Endothelial cell of umbilical vein (primary cell): ENCODE measurements around the gene STN1. TPM values are rescaled to one million over a fixed set of nuclear protein-coding genes. Genes with fewer than 3 reads are reported as not detected.

Source experiments
- BruUV-seq: library from RNA; stranded (reverse); fragments of 400-500 nt; replicated peaks from 2 replicates; lab custom pipeline; 2021; lab: Mats Ljungman, UMichigan
- CTCF ChIA-PET: fragments of 300-600, 350-600 bp; sonication (Branson Sonifier 250); formaldehyde crosslinking; loops from one replicate; lab custom pipeline; 2021; ENCODE audit warnings: antibody characterized with exemption, inconsistent platforms; lab: Charles Lee
- POLR2A ChIA-PET: fragments of 300-600, 350-600 bp; sonication (Branson Sonifier 250); formaldehyde crosslinking; loops from one replicate; lab custom pipeline; 2021; ENCODE audit warnings: antibody characterized with exemption, inconsistent platforms; lab: Charles Lee
- DNase-seq: peaks from one replicate; pipeline ENCODE4 v3.0.0-alpha.2; 2011; ENCODE audit warnings: low read depth, low spot score
- FAIRE-seq: peaks from 2 replicates; lab custom pipeline; 2011; peaks lifted over from hg19 to GRCh38; lab: Jason Lieb, UNC
- H2AFZ ChIP-seq: 2 replicates; pipeline ENCODE4 v1.6.0; 2012; ENCODE audit warnings: low read depth, low read length, control low read depth, inconsistent platforms
- H3K27ac ChIP-seq: 2 replicates; pipeline ENCODE4 v1.5.1; 2011; ENCODE audit warnings: low read depth, mild to moderate bottlenecking, control low read depth, low read length, moderate library complexity; ENCODE audit not compliant: insufficient read depth
- H3K27me3 ChIP-seq, 2 experiments: 2 replicates each; pipeline versions ENCODE4 v1.6.0 to v1.6.1; 2011; ENCODE audit warnings: low read length in 2 of 2, mixed read lengths in 1 of 2; ENCODE audit not compliant: control insufficient read depth in 2 of 2, insufficient read depth in 2 of 2
- H3K36me3 ChIP-seq, 2 experiments: 2 replicates in 1 of 2; 3 replicates in 1 of 2; pipeline ENCODE4 v1.5.1; 2011; ENCODE audit warnings: low read length in 2 of 2, mild to moderate bottlenecking in 1 of 2, moderate library complexity in 1 of 2; ENCODE audit not compliant: control insufficient read depth in 2 of 2, insufficient read depth in 2 of 2; ENCODE audit errors: extremely low read depth in 1 of 2
- H3K4me1 ChIP-seq: 3 replicates; pipeline ENCODE4 v1.5.1; 2011; ENCODE audit warnings: mild to moderate bottlenecking, low read length; ENCODE audit not compliant: control insufficient read depth, insufficient read depth; ENCODE audit errors: extremely low read depth
- H3K4me2 ChIP-seq: 2 replicates; pipeline ENCODE4 v1.6.1; 2011; ENCODE audit warnings: low read length, control low read depth, mixed read lengths; ENCODE audit not compliant: insufficient read depth
- H3K4me3 ChIP-seq, 3 experiments: fragments of 200-600 bp in 1 of 3; sonication (generic), shearing (Covaris generic) in 1 of 3; replicated peaks in 1 of 3; 2 replicates each; pipeline ENCODE4 v1.5.1; 2011 to 2016; ENCODE audit warnings: control low read depth in 3 of 3, low read length in 3 of 3, mild to moderate bottlenecking in 2 of 3, inconsistent platforms in 1 of 3, low read depth in 1 of 3, moderate library complexity in 1 of 3; ENCODE audit not compliant: insufficient read depth in 1 of 3
- H3K79me2 ChIP-seq: 2 replicates; pipeline ENCODE4 v1.6.0; 2012; ENCODE audit warnings: low read length, inconsistent platforms; ENCODE audit not compliant: control insufficient read depth, insufficient read depth
- H3K9ac ChIP-seq: replicated peaks from 2 replicates; pipeline ENCODE3; 2011; ENCODE audit warnings: low read length, control low read depth; ENCODE audit not compliant: insufficient read depth; ENCODE audit errors: extremely low read depth
- H3K9me1 ChIP-seq: replicated peaks from 3 replicates; pipeline ENCODE4 v1.6.0; 2011; ENCODE audit warnings: mild to moderate bottlenecking, low read length; ENCODE audit not compliant: control insufficient read depth, insufficient read depth; ENCODE audit errors: extremely low read depth
- H3K9me3 ChIP-seq: replicated peaks from 2 replicates; pipeline ENCODE4 v1.5.1; 2012; ENCODE audit warnings: low read length, inconsistent platforms; ENCODE audit not compliant: control insufficient read depth, insufficient read depth
- H4K20me1 ChIP-seq: replicated peaks from 2 replicates; pipeline ENCODE3; 2011; ENCODE audit warnings: mild to moderate bottlenecking, low read length; ENCODE audit not compliant: control insufficient read depth, insufficient read depth; ENCODE audit errors: extremely low read depth
- CTCF ChIP-seq, 2 donors: IDR thresholded peaks; 1 replicate in 1 of 2; 2 replicates in 1 of 2; pipeline ENCODE4 v1.5.1; 2011; ENCODE audit warnings: low read length in 2 of 2, mild to moderate bottlenecking in 2 of 2, moderate library complexity in 2 of 2, control low read depth in 1 of 2, inconsistent platforms in 1 of 2, low read depth in 1 of 2; ENCODE audit not compliant: insufficient read depth in 1 of 2; ENCODE audit errors: extremely low read depth in 1 of 2
- EZH2 ChIP-seq: IDR thresholded peaks from 2 replicates; pipeline ENCODE4 v1.6.1; 2012; ENCODE audit warnings: borderline replicate concordance, low read depth, mild to moderate bottlenecking, moderate library complexity, low read length, inconsistent platforms; ENCODE audit not compliant: severe bottlenecking
- FOS ChIP-seq: IDR thresholded peaks from 2 replicates; pipeline ENCODE4 v1.6.1; 2011; ENCODE audit warnings: mild to moderate bottlenecking, low read length, moderate library complexity, borderline replicate concordance; ENCODE audit not compliant: insufficient read depth
- GATA2 ChIP-seq: IDR thresholded peaks from 2 replicates; pipeline ENCODE4 v1.7.0; 2011; ENCODE audit warnings: low read depth, mild to moderate bottlenecking, moderate library complexity, mixed read lengths, low read length; ENCODE audit not compliant: insufficient read length, insufficient read depth
- JUN ChIP-seq: IDR thresholded peaks from 2 replicates; pipeline ENCODE4 v1.6.1; 2011; ENCODE audit warnings: borderline replicate concordance, low read depth; ENCODE audit not compliant: insufficient read length, insufficient read depth
- MAX ChIP-seq: IDR thresholded peaks from 2 replicates; pipeline ENCODE4 v1.6.1; 2011; ENCODE audit not compliant: insufficient read depth, insufficient read length
- MYC ChIP-seq: IDR thresholded peaks from one replicate; pipeline ENCODE4 v1.6.1; 2011; ENCODE audit warnings: mild to moderate bottlenecking, low read depth, low read length
- POLR2A ChIP-seq: IDR thresholded peaks from 2 replicates; pipeline ENCODE4 v1.6.1; 2012; ENCODE audit warnings: low read depth, mild to moderate bottlenecking, control low read depth, low read length
- POLR2AphosphoS5 ChIP-seq: IDR thresholded peaks from 2 replicates; pipeline ENCODE4 v1.6.1; 2012; ENCODE audit warnings: low read depth, mild to moderate bottlenecking, control low read depth, low read length, moderate library complexity; ENCODE audit not compliant: insufficient read depth
- dilution Hi-C: fragments of 300-500 bp; cut with MboI; formaldehyde crosslinking; loops from one replicate; pipeline ENCODE4 v1.15.0; 2019; ENCODE audit warnings: low sequenced_read_pairs; ENCODE audit not compliant: extremely low pct_ligation_motif_present
- intact Hi-C: fragments of 100-400 bp; cut with micrococcal nuclease; formaldehyde crosslinking; loops from one replicate; pipeline ENCODE4 v1.10.0; 2022
- polyA plus RNA-seq, 4 experiments: library from polyadenylated mRNA; depleted of rRNA in 3 of 4; stranded (reverse) in 3 of 4; unstranded in 1 of 4; fragments of >200 nt; gene quantifications; 2 replicates each; pipeline versions ENCODE4 v1.2.1 to v1.2.3, GENCODE V29; 2011 to 2012; ENCODE audit warnings: missing spikeins in 1 of 4
- total RNA-seq: library from RNA; stranded (reverse); gene quantifications from 2 replicates; pipeline ENCODE4 v1.2.3, GENCODE V29; 2021

Gene STN1
- total and polyA plus RNA-seq, 2 donors (not counting 3 experiments of a cell fraction or from before 2014, with no cell fraction given) = 10.8 to 15.3 TPM

GRCh38 chr10:103949728-103950127, 31.7 kb upstream of the STN1 start:
- intact Hi-C loops = no loop called here

More at GRCh38 chr10:103949728-103950127, 31.7 kb upstream of the STN1 start:
- FAIRE-seq (no peak), DNase-seq (no peak)
- Histone ChIP-seq H3K27ac (no peak overlapping the region), H3K4me3 (no peak overlapping the region), H3K9ac (no peak overlapping the region), H3K4me1 (no peaks in the 10 kb centered on the region), H3K4me2 (no peak overlapping the region), H3K9me1 (no peaks in the 10 kb centered on the region), H4K20me1 (no peaks in the 10 kb centered on the region), H3K79me2 (no peaks in the 10 kb centered on the region), H3K9me3 (no peaks in the 10 kb centered on the region), H3K36me3 (no peaks in the 10 kb centered on the region), H3K27me3 (peaks cover 0 to 1% of the 10 kb centered on the region in 2 experiments), H2AFZ (no peak overlapping the region)
- ChIA-PET CTCF (interaction anchor here (0.8 to 1.4 kb wide), 2 partner anchors 10 to 41 kb away, joined by 3 read pairs; no protein-coding TSS in a partner anchor), POLR2A (no interaction called here)
- no TSS peak for BruUV-seq
- dilution Hi-C loops = no loop called here
- TF ChIP-seq FOS (no peak), CTCF (IDR thresholded peaks at IDR 0.05; ENCODE audit: extremely low read depth in 1 of 2, insufficient read depth in 1 of 2, low read depth in 1 of 2, low read length in 2 of 2) (no peak), MAX (no peak), JUN (no peak), POLR2AphosphoS5 (no peak), GATA2 (no peak), POLR2A (no peak), MYC (no peak), EZH2 (no peak)
